ENCODE data around the gene RXFP2. TPM values are rescaled to one million over a fixed set of nuclear protein-coding genes. Genes with fewer than 3 reads are reported as not detected.

Gene RXFP2
- total RNA-seq, 1 donor from 2014 or later, result not detected

GRCh38 chr13:31849206-31849605 is 109.9 kb downstream of the RXFP2 start:
- no peaks in the 10 kb centered on the region for H3K9me3 Mint-ChIP-seq
- TF ChIP-seq CTCF (conservative IDR thresholded peaks at IDR 0.05), result no peak
- peak overlapping the region; percentile 68 for H3K4me3 Mint-ChIP-seq
- H3K4me1 Mint-ChIP-seq, result peaks cover 9% of the 10 kb centered on the region
- H3K27me3 Mint-ChIP-seq (ENCODE audit: low read depth), result peaks cover 71% of the 10 kb centered on the region
- DNase-seq (ENCODE audit: low read depth, low spot score), result no peak
- no peaks in the 10 kb centered on the region for H3K36me3 Mint-ChIP-seq (ENCODE audit: low read depth)
- no peak overlapping the region for H3K27ac Mint-ChIP-seq (ENCODE audit: unreplicated experiment)

GRCh38 chr13:31850041-31850555 is 110.8 kb downstream of the RXFP2 start:
- Mint-ChIP-seq H3K27me3 (ENCODE audit: low read depth) (peaks cover 62% of the 10 kb centered on the region), H3K4me1 (peaks cover 9% of the 10 kb centered on the region), H3K4me3 (no peak overlapping the region), H3K27ac (ENCODE audit: unreplicated experiment) (no peak overlapping the region), H3K36me3 (ENCODE audit: low read depth) (no peaks in the 10 kb centered on the region), H3K9me3 (no peaks in the 10 kb centered on the region)
- DNase-seq (ENCODE audit: low read depth, low spot score), result no peak
- TF ChIP-seq CTCF (conservative IDR thresholded peaks at IDR 0.05), result no peak

GRCh38 chr13:31851216-31851615 is 111.9 kb downstream of the RXFP2 start:
- Mint-ChIP-seq H3K36me3 (ENCODE audit: low read depth) (no peaks in the 10 kb centered on the region), H3K27me3 (ENCODE audit: low read depth) (peaks cover 51% of the 10 kb centered on the region), H3K4me1 (peaks cover 7% of the 10 kb centered on the region), H3K9me3 (no peaks in the 10 kb centered on the region), H3K27ac (ENCODE audit: unreplicated experiment) (no peak overlapping the region), H3K4me3 (no peak overlapping the region)
- no peak for DNase-seq (ENCODE audit: low read depth, low spot score)
- TF ChIP-seq CTCF (conservative IDR thresholded peaks at IDR 0.05), result no peak

Measured in neural crest cell (in vitro differentiated cells).